Fibroblast of the aortic adventitia (primary cell): ENCODE measurements around the gene UIMC1. TPM values are rescaled to one million over a fixed set of nuclear protein-coding genes. Genes with fewer than 3 reads are reported as not detected.

ENCODE experiments used
- DNase-seq: peaks from one replicate; pipeline ENCODE4 v3.0.0-alpha.2; 2010; ENCODE audit warnings: low read depth
- H3K4me3 ChIP-seq: 2 replicates; pipeline ENCODE4 v1.5.1; 2011; ENCODE audit warnings: low read depth, mild to moderate bottlenecking, control low read depth, low read length, moderate library complexity
- total RNA-seq: library from RNA; depleted of rRNA; stranded (reverse); fragments of >200 nt; gene quantifications from 2 replicates; pipeline ENCODE4 v1.2.3, GENCODE V29; 2012; ENCODE audit warnings: low replicate concordance
- TF ChIP-seq, protein P1 (sequence below): IDR thresholded peaks from 2 replicates; pipeline ENCODE4 v1.5.1; 2011; ENCODE audit warnings: mild to moderate bottlenecking, low read length, control low read depth, inconsistent platforms; ENCODE audit not compliant: insufficient read depth

UIMC1 gene
- total RNA-seq, 1 donor, result 34.7 TPM

DNA sequence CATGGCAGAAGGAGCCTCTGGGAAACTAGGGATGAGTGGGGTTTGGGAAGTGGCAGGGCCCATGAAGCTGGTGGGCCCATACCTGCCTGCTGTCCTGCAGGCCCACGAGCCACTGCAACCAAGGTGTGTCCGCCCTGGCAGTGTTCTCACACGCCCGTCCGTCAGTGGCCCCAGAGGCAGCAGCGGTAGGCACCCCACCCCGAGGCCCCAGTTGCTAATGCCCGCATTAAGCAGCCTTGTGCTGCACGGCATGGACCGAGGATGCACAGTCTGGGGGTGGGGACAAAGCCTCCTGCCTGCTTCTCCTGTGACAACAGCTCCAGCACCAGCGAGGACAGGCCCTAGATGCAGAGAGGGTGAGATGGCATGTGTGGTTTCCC is 148.7 kb downstream of the UIMC1 start:
- DNase-seq, result no peak
- no peak overlapping the region for H3K4me3 ChIP-seq
- TF ChIP-seq, protein P1, sequence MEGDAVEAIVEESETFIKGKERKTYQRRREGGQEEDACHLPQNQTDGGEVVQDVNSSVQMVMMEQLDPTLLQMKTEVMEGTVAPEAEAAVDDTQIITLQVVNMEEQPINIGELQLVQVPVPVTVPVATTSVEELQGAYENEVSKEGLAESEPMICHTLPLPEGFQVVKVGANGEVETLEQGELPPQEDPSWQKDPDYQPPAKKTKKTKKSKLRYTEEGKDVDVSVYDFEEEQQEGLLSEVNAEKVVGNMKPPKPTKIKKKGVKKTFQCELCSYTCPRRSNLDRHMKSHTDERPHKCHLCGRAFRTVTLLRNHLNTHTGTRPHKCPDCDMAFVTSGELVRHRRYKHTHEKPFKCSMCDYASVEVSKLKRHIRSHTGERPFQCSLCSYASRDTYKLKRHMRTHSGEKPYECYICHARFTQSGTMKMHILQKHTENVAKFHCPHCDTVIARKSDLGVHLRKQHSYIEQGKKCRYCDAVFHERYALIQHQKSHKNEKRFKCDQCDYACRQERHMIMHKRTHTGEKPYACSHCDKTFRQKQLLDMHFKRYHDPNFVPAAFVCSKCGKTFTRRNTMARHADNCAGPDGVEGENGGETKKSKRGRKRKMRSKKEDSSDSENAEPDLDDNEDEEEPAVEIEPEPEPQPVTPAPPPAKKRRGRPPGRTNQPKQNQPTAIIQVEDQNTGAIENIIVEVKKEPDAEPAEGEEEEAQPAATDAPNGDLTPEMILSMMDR, result no peak

DNA sequence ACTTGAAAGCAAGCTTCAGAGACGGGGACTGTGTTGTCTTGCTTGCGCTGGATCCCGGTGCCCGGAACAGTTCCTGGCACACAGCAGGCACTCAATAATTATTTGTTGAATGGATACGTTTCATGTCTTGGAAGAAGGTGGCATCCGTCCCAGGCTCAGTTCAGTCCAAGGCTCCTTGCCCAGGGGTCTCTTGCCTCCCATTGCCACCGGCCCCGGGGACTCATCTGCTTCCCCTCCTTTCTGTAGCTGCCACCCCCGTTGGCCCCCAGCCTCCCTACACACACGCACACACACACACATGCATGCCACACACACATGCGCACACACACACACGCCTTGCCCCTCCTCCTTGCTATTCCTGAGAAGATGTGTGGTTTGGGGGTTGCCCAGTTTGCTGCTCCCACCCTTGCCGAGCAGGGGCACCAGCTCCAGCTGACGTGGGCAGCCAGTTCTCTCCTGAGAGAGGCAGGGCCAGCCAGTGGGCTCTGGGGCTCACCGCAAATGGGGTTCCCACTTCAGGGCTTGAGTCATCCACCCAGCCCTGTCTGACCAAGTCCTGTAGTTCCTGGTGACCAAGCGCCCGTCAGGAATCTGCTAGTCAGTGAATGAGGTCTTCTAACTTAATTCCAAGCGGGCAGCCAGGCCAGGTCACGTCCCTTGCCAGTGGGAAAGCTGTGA is 149.2 kb downstream of the UIMC1 start:
- TF ChIP-seq, protein P1, result no peak
- no peak overlapping the region for H3K4me3 ChIP-seq
- DNase-seq, result no peak

DNA sequence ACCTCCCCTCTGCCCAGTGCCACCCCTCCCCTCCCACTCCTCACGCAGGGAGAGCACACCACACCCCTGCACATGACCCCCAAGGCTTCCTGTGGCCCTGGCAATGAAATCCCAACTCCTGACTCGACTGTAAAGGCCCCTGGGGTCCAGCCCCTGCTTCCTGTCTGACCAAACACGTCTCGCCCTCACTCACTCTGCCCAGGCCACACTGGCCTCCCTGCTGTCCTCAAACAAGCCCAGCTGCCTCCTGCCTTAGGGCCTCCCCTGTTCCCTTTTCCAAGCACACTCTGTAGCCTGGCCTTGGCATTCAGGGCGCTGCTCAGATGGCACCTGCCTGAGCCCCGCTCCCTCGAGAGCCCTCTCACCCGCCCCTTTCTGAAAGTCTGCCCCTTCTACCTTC is 149.8 kb downstream of the UIMC1 start:
- no peak for DNase-seq
- TF ChIP-seq, protein P1, result no peak
- H3K4me3 ChIP-seq, result no peak overlapping the region

DNA sequence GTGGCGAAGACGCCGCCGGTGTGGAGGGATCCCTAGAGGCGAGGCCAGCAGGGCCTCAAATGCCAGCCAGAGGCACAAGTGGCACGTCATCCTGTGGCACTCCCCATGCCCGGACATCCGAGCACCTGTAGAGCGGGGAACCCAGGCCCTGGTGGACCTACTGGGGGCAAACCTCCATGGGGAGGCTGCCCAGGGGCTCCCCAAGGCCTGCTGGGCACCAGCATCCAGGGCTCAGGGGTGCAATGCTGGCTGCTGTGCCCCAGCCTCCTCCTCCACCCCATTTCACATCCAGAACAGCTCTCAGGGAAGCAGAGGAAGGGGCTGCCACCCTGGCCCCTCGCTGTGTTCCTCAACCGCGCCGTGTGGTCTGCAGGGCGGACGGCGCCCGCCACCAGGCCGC is 151.0 kb downstream of the UIMC1 start:
- no peak overlapping the region for H3K4me3 ChIP-seq
- TF ChIP-seq, protein P1, result no peak
- no peak for DNase-seq

Other genes starting within 250 kb of the UIMC1 start
- gene UNC5A, start 196.2 kb downstream of the UIMC1 start, total RNA-seq, result not detected in 2 replicates
- not detected in 2 replicates for gene HK3, start 107.4 kb downstream of the UIMC1 start, total RNA-seq
- 17.9 and 26.7 TPM in 2 replicates for gene ZNF346, start 15.9 kb upstream of the UIMC1 start, total RNA-seq
- 0.74 TPM in 1 of 2 replicates, not detected in the other for gene FGFR4, start 80.1 kb upstream of the UIMC1 start, total RNA-seq
- gene NSD1, start 127.0 kb upstream of the UIMC1 start, total RNA-seq, result 50.3 and 136 TPM in 2 replicates